IPS DF 4.7 (cell line): ENCODE results near the gene IFIT3.
"Not testable (repeated sequence)": the region's sequence is repeated elsewhere in the genome, so short reads cannot be mapped to it uniquely, and the experiment has no call there.

Experiments
- DNase-seq: peaks from one replicate; pipeline ENCODE4 v3.0.0-alpha.2; 2013; ENCODE audit warnings: low spot score; ENCODE audit errors: extremely low read depth

Gene IFIT3

DNA sequence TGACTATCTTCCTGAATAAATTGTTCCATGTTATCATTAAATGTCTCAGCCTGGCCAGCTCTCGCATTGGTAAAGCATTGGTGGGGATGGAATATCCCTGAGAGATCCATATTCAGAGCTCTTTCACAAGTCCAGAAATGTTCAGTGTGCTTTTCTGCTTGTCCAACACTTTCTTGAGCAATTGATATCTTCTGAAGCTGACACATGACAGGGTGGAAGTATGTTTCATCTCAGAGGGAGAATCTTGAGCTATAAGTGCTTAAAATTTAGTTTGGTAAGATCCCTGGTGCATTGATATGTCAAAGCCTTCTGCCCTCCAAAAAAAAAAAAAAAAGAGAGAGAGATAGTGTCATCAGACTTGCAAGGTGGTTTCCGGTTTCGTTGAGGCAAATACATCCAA, 7.4 kb downstream of the IFIT3 start:
- DNase-seq = no peak

DNA sequence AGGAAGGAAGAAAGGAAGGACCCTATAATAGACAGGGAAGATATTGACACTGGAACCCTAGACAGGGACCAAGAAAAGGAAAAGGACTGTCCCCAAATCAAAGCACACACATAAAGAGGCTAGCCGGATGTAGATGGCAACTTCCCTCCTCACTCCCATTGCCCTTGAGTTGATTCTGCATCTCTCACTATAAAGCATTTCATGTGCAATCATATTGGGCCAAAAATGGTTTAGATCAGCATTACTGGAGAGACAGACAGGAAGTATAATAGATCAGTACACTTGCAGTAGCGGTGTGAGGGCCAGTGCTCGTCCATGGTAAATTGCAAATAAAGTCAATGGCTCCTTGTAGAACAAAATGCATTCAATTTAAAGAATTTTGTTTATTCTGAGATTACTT, 8.4 kb downstream of the IFIT3 start:
- no peak for DNase-seq

DNA sequence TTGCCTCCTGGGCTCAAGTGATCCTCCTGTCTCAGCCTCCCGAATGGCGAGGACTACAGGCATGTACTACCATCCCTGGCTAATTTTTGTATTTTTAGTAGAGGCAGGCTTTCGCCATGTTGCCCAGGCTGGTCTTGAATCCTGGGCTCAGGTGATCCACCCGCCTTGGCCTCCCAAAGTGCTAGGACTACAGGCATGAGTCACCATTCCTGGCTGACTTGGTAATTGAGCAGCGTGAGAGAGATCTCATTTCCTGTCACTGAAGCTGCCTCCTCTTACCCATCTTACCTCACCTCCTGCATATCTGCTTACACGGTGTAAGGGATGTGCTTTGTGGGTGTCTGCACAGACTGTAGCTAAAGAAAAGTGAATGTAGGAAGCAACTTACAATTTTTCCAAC, 9.7 kb downstream of the IFIT3 start:
- DNase-seq = no peak

DNA sequence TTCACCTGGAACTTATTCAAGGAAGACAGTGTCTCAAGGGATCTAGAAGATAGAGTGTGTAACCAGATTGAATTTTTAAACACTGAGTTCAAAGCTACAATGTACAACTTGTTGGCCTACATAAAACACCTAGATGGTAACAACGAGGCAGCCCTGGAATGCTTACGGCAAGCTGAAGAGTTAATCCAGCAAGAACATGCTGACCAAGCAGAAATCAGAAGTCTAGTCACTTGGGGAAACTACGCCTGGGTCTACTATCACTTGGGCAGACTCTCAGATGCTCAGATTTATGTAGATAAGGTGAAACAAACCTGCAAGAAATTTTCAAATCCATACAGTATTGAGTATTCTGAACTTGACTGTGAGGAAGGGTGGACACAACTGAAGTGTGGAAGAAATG, 10.9 kb downstream of the IFIT3 start:
- DNase-seq = no peak

DNA sequence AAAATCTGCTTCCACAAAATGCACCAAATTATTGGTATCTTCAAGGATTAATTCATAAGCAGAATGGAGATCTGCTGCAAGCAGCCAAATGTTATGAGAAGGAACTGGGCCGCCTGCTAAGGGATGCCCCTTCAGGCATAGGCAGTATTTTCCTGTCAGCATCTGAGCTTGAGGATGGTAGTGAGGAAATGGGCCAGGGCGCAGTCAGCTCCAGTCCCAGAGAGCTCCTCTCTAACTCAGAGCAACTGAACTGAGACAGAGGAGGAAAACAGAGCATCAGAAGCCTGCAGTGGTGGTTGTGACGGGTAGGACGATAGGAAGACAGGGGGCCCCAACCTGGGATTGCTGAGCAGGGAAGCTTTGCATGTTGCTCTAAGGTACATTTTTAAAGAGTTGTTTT, 12.1 kb downstream of the IFIT3 start:
- DNase-seq = no peak

DNA sequence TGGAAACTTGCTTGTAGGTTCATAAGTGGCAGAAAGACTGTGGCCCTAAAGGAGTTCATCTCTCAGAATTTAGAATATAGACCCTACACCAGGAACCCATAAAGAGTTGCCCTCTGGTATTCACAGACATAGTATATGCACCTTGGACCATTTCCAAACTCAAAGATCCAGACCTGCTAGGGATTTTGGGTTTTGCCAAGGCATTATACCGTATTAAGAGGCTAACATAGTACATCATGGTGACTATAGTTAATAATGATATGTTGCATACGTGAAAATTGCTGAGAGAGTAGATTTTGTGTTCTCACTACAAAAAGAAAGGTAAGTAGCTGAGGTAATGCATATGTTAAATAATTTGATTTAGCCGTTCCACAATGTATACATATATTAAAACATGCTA, 13.9 kb downstream of the IFIT3 start:
- no peak for DNase-seq

DNA sequence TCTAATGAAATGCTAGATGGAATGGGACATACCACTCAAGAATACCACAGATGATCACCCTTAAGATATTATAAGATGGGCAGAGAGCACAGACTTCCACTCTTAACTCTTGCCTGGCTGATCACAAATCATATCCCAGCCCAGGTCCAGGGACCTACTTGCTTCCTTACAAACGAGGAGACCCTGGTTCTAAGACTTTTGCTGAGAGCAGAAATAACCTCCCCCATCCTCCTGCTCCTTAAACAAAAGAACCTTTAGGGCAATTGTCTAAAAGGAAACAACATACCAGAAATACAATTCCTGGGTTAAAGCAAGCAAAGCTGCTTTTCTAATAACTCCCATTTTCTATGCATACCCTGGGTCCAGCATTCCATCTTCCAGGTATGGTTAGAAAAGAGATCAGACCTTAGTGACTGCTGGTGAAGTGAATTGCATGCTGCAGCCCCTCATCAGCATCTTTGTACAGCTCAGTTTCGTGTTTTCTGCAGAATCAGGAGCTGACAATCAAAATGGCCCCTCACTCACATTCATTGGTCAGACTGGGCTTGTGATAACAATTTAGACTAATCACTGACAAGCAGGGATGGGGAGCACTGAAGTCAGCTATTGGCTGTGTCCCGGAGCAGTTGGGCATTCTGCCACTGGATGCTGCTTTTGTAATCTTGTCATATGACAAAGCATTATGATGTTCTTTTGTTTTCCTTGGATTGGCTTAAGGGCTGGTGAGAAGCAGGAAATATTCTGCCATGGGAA, 14.6 kb downstream of the IFIT3 start:
- no peak for DNase-seq

DNA sequence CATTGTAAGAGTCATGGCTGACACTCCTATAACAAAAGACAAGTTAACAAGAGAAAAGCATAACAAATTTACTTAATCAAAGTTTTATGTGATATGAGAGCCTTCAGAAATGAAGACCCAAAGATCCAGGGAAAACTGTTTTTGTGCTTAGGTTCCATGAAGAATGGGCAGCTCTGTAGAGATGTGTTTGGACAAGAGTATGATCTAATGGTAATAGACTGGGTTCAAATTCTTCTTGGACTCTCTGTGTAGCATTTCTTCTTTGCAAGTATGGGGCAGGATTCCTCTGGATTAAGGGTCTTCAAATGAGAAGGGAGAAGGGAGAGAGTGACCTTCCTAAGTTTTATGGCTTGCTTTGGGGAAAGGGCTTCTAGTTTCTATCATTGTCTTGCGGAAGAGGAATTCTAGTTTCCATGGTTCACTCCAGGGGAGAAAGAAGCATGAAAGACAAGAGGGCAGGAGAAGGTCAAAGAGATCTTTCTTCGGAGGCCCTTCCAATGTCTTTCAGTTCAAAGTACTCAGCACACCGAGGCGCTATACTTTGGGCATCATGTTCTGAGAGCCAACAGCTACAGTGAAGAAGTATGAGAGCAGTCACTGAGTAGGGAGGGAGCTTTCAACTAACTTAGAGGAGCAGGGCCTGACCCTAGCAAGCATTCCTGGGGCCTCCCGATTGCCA, 15.4 kb downstream of the IFIT3 start:
- DNase-seq = no peak

DNA sequence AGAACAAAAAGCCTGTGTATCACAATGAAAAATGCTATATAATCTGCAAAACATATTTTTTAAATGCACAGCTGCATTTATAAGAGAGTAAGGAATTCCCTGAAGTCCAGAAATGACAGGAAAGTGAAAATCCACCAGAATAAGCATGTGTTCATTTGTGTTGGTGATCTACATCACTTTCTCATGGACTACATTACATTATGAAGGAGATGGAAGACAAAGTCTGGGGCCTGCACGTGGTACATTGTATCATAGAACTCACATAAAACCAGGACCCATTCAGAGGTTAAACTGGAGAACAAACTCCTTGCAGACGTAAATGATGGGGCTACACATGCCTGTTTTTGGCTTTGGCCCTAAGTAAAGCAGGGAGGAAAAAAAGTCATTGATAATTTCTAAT, 16.4 kb downstream of the IFIT3 start:
- DNase-seq = no peak

DNA sequence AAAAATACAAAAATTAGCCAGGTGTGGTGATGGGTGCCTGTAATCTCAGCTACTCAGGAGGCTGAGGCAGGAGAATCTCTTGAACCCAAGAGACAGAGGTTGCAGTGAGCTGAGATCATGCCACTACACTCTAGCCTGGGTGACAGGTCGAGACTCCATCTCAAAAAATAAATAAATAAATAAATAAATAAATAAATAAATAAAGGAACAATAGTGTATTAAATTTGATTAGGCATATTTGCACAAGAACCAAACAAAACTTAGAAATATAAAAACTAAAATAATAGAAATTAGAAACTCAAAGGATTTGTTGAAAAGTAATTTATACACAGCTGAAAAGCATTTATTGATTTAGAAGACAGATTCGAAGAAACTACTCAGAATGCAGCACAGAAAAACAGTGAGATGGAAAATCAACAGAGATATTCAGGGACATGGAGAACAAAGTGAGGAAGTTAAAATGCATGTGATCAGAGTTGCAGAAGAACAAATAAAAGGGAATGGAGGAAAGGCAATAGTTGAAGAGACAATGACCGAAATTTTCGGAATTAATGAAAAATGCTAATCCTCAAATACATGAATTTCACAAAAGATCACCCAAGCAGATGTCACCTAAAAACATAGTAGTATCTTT, 17.7 kb downstream of the IFIT3 start:
- no peak for DNase-seq

DNA sequence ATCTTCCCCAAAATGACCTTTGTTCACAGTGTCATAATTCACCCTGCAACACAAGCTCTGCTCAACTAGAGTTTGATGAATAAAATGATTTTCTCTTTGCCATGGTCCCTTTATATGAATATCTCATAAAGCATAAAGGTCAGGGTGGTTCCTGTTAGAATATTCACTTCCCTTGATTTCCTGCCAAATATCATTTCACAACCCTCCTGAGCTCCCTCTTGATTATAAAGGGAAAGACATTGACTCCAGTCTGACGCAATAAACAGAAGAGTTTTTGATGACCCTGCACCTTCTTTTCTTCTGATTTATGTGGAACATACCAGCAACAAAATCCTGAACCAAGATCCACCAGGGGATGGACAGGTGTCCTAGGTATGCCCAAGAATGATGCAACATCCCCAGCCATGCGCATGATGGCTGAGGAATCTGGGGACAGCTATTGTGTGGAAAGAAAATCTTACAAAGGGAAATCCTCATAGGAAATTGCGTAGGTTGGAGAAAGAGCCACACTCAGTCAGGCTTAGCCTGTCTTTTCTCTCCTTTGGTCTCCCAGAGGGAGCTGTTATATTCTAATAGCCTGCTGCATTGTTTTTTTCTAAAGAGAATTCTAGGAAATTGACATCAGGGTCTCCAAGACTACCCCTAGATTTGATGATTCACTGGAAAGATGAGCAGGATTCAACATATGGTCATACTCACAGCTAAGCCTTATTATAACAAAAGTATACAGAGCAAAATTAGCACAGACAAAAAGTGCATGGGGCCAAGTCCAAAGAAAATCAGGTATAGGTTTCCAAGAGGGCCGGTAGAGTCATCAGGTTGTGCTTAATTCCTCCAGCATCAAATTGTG, 18.8 kb downstream of the IFIT3 start:
- no peak for DNase-seq

DNA sequence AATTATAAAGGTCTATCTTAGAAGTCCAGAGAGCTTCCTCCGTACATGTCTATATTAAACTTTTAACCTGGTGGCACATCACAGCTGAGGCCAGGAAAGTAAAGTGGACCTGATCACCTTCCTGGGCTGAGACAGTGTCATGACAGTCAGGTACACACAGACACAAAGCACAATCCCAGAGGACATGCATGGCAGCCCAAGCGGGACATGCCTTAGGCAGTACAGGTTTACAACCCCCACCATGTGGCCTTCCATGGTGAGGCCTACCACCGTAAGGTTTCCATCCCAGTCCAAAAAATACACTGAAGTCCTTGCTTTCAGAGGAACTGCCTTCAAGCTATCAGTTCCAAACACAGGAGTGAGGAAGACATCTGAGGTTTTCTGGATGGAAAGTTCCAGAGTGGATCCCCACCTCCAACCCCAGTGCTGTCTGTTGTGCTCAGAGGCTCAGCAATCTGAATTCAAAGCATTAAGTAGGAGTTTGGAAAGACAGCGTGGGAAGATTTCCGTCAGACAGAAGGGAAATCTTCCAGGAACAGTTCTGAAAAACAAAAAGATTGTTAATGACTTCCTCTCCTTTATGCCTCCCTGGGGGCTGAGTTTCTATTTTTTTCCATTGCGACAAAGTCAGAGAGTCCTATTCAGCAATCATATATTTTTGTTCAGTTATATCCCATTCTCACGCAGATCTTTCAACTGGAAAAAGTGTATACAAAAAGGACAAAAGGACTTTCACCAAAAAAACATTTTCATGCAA, 20.1 kb downstream of the IFIT3 start:
- no peak for DNase-seq

DNA sequence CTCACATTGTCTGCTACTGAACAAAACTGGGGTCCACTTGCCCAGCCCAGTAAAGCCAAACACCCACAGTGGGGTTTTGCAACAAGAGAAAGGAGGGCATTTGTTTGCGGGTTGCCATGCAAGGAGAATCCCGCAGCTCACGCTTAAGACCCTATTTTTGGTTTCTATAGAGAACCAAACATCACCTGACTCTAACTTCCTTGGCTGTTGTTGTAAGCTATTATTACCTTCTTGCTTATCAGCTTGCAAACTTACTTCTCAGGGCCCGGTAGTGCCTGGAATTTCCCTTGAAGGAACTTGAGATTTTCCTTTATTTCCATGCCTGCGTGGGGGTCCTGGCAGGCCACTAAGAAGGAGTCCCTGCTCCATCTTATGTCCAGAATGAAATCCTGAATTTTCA, 20.7 kb downstream of the IFIT3 start:
- no peak for DNase-seq

DNA sequence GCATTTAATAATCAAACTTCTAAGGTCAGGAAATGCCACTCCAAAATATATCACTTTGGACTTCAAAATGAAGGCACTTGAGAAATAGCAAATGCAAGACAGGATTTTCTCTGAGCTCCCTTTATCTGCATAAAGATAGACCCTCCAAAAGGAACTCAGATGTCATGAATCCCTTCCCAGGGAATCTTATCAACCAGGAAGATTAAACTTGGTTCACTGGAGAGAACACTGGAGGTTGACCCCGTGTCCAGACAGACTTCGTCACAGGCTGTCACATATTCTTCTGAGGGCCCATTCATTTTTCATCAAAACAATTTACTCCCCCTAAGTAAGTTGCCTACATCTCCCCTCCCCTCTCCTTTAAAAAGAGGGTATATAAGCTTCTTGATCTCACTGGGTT, 21.2 kb downstream of the IFIT3 start:
- DNase-seq = no peak

DNA sequence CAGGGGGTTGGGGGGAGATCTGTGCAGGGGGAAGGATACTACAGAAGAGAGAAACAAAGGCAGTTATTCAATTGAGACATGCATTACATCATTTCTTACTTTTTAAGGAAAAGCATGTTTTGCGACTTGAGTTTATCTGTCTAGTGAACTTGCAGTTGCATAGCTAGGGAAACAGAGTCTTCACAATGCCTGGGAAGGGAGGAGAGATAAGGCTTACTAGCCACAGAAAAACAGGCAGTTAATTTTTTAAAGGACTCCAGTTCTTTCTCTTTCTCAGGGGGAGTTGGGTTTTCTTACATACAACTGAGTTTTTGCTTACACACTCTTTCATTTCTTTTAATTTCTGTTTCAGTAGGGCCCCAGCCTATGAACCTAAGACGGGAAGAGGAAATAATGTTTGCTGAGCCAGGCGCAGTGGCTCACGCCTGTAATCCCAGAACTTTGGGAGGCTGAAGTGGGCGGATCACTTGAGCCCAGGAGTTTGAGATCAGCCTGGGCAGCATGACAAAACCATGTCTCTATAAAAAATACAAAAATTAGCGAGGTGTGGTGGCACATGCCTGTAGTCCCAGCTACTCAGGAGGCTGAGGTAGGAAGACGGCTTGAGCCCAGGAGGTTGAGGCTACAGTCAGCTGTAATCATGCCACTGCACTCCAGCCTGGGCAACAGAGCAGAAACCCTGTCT, 23.0 kb downstream of the IFIT3 start:
- not testable (repeated sequence) for DNase-seq

DNA sequence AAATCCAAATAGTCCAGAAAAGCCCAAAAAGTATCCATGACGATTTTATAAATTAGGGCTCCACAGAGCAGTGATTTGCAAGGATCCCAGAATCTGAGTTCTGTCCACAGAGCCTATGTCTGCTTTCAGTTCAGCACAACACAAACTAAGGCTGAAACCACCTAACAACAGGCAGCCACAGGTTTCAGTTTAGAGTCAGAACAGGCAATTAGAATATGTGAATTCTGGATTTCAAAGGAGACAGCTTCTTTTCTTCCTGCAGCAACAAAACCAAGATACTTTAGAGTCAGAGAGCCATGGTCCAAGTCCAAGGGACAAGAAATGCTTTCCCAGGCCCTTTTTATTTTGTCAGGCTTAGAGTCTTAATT, 23.6 kb downstream of the IFIT3 start:
- no peak for DNase-seq

DNA sequence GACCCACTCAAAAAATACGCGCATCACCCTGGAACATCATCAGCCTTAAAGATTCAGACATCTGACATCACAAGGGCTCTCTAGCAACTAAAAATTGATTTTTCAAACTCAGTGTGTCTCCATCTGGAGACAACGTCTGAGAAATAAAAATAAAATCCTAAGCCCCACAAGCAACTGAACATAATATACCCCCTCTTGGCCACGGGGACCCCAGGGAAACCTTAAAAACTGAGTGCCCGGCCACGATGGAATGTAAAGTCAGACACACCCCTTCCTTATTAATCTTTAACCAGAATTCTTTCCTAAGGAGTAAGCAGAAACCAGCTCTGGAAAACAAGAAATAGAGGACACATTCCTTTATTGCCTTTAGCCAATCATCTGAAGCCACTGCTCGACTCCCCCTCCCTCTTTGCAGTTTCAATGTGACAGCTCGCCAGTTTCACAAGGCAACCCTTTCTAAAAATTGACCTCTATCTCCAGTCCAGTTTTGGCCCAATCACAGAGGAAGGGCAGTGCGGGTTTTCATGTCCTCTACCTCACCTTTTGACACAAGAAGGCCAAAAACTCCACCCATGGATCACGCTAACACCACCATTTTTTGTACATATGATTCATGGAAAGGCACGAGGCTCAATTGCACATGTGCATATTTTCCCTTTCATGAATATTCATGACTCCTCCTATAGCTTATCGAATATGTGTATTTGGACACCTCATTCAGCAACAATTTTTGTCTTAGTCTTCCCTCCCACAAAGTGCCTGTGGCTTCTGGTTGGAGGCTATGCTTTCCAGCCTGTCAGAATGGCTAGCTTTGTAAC, 24.2 kb downstream of the IFIT3 start:
- DNase-seq = no peak

DNA sequence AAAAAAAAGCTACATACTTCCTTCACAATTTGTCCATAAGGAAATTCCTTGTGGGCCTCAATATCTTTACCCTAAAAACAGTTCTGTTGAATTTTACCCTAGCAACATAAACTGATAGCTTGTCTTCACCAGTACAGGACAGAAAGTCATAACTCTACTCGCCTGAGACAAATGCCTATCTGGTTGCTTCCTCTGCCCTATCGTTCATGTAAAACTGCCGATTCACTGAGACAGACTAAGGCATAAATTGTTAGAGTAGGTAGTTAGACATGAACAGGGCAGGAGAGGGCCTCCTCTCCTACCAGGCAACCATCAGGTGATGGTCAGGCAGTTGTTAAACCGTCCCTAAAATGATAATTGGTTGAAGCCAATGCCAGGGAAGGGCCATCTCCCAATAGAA, 25.0 kb downstream of the IFIT3 start:
- DNase-seq = no peak

DNA sequence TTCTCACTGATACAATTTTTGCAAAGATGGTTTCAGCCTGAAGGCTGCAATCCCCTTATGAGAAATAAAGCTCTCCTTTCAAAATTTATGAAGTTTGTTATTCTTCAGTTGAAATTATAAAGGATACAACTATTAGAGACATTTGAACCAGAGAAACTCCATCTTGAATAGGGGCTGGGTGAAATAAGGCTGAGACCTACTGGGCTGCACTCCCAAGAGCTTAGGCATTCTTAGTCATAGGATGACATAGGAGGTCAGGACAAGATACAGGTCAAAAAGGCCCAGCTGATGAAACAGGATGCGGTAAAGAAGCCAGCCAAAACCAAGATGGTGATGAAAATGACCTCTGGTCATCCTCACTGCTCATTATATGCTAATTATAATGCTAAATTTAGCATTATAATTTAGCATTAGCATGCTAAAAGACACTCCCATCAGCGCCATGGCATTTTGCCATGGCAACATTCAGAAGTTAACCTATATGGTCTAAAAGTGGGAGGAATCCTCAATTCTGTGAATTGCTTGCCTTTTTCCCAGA, 27.7 kb downstream of the IFIT3 start:
- no peak for DNase-seq
